HTERT RPE-1 (cell line): ENCODE data around the gene SETDB1.

Experiments
- in situ Hi-C: fragments of 300-500 bp; cut with MboI; formaldehyde crosslinking; loops from 4 replicates; pipeline ENCODE4 v1.14.3; 2020; ENCODE audit warnings: low sequenced_read_pairs

Gene SETDB1

DNA sequence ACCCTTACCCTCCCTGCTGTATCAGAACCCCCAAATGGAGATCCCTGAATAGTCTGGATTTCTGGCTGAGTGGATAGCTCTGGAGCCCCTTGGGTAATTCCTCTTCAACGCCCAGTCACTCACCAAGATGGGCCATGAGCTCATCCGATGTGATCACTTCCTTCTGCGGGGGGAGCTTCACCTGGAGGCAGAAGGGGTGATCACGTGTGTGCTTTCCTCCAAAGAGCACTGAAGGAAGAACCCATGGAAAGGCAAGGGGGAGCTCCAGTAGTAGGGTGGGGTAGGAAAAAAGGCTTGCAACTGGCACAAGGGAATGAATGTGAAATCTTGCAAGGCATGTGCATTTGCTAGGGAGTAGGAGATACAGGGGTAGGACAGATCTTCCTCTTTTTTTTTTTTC, 75.4 kb downstream of the SETDB1 start:
- in situ Hi-C loops: no loop called here

DNA sequence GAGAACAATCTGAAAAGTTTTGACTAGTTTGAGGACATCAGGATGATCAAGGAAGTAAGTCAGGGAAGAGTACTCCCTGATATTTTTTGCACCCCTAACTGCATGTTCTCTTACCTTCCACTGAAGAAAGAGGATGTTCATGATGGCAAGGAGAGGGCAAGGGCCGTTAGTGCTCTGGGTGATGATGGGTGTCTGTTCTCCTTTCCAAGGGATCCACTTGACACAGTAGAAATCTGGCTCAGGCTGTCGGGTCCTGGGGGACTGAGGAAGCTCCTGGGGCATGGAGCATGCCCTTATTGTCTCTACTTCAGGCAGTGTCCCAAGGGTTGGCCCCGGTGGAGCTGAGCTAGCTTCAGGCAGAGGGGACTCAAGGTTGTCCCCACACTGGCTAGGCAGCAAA, 75.9 kb downstream of the SETDB1 start:
- in situ Hi-C loops: no loop called here

DNA sequence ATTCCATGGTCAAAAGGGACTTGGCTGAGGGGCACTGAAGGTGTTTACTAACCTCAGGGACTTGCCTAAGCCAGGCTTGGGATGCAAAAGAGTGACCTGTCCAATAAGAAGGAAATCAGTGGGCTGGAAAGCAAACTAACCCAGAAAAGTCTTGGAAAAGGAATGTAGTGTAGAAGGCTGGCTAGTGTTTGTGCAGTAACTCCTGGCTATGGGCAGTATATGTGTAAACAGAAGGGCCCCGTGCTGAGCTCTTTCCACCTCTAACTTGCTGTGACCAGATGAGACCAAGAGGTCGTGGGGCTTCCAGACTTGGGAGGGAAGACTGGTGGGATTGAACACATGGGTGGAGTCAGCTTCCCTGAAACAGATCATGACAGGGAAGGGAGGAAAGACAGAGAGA, 76.4 kb downstream of the SETDB1 start:
- in situ Hi-C loops: no loop called here

DNA sequence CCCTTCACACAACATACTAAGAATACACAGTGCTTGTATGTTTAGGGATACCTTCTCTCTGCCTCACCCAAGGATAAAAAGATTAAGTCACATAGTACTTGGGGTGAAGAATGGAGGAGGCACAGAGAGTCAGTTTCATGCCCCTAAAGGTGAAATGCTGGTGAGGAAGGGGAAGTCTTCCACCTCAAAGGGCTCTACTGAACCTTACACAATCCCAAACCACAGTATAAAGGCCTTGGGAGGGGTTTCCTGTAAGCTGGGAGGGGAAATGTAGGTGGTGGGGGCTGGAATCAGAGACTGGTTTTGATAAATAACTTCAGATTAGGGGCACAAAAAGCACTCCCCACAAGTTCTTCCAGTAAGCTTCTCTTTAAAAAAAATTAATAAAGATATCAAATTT, 77.0 kb downstream of the SETDB1 start:
- in situ Hi-C loops: no loop called here

DNA sequence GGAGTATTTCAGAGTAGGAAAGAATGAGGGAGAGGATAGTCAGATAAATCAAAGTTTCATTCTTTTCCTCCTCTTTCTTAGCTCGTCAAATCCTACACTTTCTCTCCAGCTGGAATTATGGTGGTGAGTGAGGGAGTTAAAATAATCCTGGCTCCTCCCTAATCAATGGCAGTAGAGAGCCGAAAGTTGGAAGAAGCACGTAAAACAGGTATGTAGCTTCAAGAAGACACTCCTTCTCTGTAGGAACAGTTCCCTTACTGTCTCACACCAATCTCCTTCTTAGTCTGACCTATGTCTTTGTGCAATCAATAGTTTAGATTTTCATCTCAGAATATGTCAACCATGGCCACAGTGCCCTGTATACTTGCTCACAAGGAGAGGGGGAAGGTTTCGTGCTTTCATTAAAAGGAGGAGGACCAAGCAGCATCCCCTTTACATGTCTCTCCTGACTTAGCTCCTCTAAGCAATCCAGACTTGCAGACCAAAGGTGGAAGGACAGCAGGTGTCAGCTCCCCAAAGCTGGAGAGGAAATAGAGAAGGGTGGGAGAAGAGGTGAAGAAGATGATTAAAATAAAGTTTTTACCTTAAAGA, 79.7 kb downstream of the SETDB1 start:
- in situ Hi-C loops: no loop called here

DNA sequence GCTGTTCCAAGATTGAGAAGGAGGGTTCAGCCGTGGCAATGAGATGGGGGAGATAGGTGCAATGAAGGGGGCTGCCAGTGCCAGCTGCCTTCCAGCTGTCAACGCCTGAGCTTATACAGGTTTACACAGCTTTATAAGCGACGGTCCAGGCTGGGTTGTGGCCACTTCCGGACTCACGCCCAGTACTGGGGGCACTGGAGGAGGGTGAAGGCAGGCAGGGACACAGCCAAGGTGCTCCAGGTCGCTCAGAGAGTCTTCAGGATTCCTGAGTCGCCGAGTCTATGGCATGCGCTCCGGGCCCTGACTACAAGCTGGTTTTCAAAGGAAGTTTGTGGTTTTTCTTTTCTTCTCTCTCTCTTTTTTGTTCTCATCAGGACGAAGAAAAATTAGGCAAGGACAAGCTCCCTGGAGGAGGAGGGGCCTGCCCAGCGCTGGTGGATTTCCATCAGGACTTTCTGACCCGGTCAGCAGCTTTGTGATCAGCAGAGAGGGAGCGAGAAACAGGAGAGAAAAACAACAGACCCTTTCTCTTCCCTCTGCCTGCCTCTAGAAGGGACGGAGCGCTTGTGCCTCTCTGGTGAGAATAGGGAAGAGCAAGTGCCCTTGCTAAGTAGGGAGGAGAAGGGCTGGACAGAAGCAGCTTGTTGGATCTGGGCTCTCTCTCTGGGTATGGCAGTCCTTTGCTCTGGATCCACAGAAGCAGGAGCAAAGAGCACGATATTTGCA, 80.3 kb downstream of the SETDB1 start, which contains the start of gene MINDY1:
MINDY1 (minus strand) TSS at position 576 of the 726 bp plus-strand sequence. CDS start 4,285 bp downstream, outside the sequence.
- in situ Hi-C loops: no loop called here

DNA sequence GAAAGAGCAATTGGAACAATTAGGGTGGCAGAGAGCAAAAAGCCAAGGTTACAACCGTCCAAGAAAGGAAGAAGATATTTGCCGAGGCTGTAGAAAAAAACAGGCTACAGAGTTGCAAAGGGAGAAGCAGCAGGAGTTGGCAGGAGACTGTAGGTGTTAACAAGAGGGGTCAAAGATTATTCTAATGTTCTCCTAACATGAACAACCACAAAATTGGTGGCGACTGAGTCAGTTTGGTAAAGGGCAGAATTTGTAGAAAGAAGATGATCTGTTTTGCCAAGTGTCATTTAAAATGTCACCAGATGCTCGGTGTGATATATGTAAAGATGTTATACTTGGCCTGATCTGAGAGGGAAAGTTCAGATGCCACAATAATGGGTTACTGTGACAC, 81.7 kb downstream of the SETDB1 start:
- in situ Hi-C loops: no loop called here

DNA sequence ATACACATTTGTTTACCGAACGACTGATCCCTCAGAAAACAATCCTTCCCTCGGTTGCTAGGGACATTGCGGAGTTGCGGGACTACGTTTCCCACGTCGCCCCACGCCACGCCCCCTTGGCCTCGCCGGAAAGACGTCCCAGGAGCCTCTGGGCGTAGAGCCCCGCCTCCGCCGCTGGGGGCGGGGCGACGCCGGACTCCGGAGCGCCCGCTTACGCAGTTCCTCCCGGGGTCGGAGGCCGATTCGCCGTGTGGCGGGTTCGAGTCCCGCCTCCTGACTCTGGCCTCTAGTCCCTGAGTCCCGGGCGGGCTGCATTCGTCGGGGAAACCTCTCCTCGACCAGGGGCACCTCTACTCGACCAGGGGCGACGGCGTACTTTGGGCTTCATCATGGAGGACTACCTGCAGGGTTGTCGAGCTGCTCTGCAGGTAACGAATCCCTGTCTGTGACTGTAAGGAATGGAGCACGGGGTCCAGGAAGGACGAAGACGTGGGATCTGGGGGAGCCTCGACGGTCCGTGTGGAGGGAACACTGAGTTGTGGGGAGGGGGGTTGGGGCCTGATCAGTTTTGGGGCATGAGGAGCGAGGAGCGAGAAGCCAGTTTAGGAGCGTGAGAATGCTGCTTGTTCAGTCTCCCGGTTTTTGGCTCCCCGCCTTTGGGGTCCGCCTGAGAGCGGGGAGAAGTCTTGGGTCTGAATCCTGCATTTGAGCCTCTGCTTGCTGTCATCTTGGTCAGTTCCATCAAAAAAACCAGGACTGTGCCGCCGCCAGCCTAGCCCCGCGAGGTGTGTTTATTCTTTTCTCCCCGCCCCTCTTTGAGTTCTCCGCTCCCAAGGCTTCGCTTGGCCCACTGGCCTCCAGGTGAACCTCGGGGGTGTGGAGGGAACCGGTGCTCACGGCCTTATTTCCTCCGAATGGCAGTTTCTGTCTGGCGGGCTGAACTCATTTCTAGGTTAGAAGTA, 82.4 kb downstream of the SETDB1 start, which contains the start of gene PRUNE1:
PRUNE1 (plus strand) TSS at position 206 of the 962 bp plus-strand sequence; CDS start at position 390, 184 bp downstream.
- in situ Hi-C loops: no loop called here

DNA sequence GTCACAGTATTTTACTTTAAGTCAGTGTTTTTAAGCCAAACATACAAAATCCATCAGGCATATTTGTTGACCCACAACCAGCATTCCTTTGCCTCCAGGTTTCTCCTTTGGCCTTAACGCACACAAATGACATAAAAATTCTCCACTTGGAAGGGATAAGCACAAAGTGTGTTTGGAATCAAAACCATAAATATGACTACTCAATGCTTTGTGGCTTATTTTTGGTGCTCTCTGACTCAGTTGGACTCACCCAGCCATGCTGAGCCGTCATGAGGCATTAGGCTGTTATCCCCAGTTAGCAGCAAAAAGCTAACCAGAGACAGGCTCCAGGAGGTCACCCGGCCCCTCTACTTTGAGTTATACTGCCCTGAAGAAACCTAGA, 83.0 kb downstream of the SETDB1 start:
- in situ Hi-C loops: no loop called here

DNA sequence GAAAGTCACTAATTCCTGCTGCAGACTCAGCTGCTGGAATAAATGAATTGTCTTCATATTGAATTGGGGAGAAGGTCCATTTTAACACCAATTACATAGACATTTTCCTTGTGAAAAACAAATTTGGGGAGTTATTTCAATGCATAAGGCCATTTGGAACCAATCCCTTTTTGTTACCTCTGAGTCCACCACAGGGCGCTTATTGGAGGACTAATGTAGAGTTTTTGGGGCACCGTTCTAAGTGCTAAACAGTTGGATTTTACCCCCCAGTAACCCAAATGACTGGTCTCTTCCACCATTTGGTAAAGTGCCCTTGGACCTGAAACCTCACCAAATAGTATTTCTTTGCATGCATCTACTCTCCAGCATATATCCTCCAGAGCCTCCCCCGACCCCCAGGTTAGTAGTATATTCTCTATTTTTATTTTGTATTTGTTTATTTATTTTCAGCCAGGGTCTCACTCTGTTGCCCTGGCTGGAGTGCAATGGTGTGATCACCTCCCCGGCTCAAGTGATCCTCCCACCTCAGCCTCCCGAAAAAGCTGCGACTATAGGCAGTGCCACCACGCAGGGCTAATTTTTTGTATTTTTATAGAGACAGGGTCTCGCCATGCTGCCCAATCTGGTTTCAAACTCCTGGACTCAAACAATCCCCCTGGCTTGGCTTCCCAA, 83.6 kb downstream of the SETDB1 start:
- in situ Hi-C loops: no loop called here

DNA sequence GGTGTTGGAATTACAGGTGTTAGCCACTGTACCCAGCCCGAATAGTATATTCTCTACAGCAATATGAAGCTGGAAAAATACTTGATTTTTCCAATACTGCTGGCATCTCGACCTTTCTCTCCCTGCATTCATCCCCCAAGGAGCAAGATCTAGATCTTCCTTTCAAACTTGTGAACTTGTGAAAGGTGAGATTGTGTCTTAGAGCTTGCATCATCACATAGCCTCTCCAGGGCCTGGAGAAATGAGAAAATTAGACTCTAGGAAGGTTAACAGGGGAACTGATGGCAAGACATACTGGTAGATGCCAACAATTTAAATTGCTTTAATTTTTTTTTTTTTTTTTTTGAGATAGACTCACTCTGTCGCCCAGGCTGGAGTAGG, 84.2 kb downstream of the SETDB1 start:
- in situ Hi-C loops: no loop called here

DNA sequence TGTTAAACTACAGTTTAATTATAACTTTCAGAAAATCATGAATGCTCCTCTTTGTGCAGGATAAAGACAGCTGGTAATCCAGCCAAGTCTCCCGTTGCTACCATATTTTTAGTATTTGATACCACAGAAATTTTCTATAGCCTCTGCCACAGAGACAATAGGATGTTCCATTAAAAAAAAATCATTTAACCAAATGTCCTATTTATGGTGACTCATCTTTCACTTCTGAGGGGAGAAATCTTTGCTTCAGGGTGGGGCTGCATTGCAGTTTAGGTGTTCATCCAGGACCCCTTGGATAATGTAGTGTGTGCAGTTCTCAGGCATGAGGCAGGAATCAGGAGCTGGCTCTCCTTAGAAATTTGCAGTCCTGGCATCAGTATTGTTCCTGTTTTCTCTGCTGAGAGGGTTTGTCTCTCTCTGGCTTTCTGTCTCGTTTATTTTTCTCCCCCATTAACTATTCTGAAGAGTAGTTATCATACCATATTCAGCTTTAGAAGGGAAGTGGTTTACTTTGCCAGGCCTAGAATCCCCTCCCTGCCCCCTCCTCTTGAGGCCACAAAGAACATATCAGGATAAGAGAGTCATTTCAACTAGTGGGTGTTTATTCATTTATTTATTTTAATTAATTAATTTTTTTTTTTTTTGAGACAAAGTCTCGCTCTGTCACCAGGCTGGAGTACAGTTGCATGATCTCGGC, 85.1 kb downstream of the SETDB1 start:
- in situ Hi-C loops: no loop called here

DNA sequence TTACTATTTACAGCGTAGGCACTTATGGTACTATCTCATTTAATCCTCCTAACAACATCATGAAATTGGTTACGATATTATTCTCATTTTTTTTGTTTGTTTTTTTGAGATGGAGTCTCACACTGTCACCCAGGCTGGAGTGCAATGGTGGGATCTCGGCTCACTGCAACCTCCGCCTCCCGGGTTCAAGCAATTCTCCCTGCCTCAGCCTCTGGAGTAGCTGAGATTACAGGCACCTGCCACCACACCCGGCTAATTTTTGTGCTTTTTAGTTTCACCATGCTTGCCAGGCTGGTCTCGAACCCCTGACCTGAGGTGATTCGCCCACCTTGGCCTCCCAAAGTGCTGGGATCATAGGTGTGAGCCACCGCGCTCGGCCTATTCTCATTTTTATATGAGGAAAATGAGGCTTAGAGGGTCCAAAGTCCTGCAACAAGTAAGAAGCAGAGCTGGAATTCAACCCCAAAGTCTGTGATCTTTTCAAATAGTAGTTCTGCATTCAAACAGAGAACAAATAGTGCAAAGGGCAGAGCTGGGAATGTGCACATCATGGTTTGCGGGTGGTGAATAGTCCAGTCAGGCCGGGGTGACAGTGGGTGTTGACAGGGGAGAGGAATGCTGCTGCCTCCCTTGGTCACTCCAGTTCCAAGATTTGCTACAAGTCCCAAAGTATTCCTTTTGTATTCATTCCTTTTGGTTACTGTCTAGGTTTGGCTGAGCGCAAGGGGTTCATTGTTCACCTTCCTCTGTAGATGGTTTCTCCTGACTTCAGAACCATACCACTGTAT, 86.7 kb downstream of the SETDB1 start:
- in situ Hi-C loops: no loop called here

DNA sequence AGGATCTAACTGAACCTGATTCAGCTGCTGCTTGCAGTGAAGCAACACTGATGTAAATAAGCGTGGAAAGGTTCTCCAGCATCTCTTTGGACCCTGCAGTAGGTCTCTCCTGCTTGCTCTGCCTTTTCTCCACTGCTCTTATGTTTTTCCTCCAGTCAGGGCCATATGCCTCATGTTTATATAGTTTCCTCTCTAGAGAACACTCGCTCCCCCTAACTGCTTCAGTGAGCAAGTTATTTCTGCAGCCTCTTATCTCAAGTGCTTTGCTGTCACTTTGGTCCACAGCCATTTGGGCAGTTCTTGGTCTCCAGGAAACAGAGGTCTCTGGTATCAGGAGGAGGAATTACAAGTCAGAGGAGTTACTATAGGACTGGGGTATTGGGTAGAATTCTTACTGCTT, 87.4 kb downstream of the SETDB1 start:
- in situ Hi-C loops: no loop called here
